Stimulated activated CD4-positive, alpha-beta T cell treated with anti-CD3 and anti-CD28 coated beads, Interleukin-12 subunit alpha, Interleukin-12 subunit beta, amount 100 ng/mL, for 4 hours (primary cell): Measurements from ENCODE around the gene DNMT1.
"Not testable (repeated sequence)": the region's sequence is repeated elsewhere in the genome, so short reads cannot be mapped to it uniquely, and the experiment has no call there.

Experiments used
- DNase-seq: peaks from one replicate; pipeline ENCODE4 v3.0.0-alpha.2; 2020

DNMT1 gene

DNA sequence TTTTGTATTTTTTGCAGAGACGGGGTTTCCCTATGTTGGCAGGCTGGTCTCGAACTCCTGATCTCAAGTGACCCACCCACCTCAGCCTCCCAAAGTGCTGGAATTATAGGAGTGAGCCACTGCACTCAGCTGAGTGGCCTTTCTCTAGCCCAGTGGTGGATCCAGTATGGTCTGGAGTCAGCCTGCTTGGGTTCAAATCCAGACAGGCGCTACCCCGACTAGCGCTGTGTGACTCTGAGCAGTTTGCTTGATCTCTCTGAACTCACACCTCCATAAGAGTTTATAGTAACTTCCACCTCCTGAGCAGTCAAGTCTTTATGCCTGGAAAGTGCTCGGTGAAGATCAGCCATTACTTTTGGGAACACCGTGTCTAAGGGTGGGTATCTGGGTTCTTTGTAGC lies 25.9 kb upstream of the DNMT1 start:
- DNase-seq = no peak

DNA sequence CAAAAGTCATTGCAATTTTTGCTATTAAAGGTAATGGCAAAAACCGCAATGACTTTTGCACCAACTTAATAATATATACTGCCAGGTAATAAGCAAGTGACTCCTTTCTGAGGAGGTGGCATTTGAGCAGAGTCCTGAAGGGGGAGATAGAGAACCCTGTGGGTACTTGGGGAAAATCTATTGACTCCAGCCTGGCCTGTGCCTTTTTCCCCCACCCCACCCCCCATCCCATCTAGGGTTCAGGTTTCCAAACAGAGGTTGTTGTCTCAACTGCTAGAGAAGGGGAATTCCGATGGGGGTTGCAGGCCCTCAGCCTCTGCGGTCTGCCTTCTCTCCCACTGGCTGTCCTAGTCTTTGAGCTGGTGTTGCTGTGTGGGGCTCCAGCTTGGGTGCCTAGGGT lies 24.9 kb upstream of the DNMT1 start:
- DNase-seq = no peak

DNA sequence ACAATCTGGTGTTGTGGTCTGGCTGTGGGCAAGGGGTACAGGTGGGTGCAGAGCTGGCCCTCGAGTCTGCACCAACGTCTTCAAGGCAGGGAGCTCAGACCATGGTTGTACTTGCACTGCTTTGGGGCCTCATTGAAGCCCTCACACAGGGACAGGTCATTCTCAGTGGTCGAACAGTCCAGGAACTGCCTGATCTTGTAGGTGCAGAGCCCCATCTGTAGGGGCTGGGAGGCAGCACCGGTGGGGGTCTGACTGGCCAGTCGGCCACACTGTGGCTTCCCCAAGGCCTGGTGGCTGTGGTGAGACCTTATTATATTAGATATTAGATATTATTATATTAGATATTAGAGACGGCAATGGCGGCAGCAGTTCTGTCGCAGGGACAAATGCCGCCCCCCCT lies 22.3 kb upstream of the DNMT1 start:
- DNase-seq = no peak

DNA sequence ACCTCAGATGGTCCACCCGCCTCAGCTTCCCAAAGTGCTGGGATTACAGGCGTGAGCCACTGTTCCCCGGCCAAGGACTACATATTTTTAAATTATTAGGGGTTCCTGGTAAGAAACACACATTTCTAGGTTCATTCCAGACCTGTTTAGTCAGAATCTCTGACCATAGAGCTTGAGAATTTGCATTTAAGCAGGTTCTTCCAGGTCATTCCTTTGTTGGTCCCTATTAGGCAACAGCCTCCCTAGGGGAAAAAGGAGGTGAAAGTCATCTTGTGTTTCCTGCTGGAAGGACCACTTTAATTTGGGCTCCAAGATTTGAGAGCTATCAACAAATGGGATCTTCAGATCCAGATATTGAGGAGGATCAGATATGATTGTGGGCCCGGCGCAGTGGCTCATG lies 20.0 kb upstream of the DNMT1 start:
- DNase-seq = no peak

DNA sequence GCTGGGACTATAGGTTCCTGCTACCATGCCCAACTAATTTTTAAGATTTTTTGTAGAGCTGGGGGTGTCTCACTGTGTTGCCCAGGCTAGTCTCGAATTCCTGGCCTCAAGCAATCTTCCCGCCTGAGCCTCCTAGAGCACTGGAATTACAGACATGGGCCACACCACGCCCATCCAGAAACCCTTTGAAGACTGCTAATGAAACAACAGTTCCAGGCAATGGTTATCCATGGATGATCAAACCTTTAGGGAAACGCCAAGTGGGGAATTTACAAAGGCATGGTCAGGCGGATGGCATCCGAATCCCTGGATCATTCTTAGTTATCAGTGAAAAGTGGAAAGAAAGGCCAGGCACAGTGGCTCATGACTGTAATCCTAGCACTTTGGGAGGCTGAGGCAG lies 16.9 kb upstream of the DNMT1 start:
- no peak for DNase-seq

DNA sequence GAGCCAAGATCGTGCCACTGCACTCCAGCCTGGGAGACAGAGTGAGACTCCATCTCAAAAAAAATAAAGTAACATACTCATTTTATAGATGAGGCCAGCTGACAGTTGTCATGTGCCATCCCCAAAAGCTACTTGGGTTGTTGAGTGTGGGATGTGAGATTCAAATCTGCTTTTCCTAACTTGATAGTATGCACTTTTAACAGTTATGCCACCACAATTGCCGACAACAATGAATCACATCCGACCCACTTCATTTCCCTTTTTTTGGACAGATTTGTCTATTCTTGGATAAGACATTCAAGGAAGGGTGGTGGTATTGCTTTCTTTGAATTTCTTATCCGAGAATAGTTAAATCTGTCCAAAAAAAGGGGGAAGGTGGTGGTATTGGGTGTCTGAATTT lies 16.3 kb upstream of the DNMT1 start:
- no peak for DNase-seq

DNA sequence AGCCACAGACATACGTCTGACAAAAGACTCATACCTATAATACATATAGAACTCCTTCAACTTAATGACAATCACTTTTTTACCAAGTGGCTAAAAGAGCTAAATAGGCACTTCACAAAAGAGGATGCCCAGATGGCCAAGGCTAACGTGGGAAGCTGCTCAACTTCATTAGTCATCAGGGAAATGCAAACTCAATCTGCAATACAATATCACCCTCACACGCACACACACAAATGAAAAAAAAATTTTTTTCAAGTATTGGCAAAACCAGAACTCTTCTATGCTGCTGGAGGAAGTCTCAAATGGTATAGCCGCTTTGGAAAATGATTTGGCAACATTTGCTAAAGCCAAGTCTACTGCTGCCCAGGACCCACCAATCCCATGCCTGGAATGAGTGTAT lies 14.6 kb upstream of the DNMT1 start:
- no peak for DNase-seq

DNA sequence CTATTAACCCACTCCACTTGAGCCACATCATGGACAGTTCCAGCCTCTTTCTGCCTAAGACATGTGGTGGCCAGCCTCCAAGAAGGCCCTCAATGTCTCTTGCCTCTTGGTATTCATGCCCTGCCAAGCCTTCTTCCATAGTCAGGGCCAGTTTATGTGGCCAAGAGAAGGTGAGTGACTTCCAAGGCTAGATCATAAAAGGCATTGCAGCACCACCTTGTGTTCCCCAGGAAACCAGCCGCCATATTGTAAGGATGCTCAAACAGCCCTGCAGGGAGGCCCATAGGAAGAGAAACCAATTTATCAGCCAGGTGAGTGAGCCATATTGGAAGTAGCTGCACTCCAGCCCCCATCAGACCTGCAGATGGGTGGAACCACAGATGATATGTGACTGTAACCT lies 12.3 kb upstream of the DNMT1 start:
- DNase-seq = no peak

DNA sequence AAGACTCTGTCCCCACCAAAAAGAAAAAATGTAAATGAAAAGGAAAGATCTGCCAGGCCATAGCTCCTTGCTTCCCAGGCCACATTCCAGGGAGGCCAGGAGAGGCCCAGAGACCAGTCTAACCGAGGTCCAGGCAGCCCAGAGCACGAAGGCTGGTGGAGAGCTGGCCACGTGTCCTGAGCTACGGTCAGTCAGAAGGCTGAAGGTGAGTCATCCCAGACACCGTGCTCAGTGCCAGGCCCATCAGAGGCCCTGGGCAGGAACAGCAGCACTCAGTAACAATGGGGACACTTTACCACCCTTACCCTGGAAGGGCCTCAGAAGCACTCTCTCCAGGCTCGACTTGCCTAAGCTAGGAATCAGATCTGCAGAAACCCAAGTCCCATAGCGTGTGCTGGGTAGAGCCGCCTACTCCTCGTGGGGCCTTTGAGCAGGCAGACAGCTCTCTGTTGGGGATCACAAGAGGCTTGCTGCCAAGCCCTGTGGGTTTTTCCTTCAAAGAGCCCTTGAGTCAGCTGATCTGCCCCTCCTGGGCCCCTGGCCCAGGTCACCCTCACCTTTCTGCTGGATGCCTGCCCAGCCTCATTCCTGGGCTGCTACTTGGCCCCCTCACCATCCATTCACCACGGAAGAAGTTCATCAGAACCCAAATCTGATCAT lies 11.6 kb upstream of the DNMT1 start:
- DNase-seq = no peak

DNA sequence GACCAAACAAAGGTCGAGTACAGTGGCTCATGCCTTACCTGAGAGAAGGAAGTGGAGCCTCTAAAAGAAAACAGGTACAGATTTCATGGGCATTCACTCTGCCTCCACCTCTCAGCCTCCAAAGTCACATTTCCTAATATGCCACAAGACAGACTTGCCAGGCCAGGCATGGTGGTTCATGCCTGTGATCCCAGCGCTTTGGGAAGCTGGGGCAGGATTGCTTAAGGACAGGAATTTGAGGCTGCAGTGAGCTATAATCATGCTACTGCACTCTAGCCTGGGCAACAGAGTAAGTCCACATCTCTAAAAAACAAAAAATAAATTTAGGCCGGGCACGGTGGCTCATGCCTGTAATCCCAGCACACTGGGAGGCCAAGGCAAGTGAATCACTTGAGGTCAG lies 10.9 kb upstream of the DNMT1 start:
- DNase-seq = no peak

DNA sequence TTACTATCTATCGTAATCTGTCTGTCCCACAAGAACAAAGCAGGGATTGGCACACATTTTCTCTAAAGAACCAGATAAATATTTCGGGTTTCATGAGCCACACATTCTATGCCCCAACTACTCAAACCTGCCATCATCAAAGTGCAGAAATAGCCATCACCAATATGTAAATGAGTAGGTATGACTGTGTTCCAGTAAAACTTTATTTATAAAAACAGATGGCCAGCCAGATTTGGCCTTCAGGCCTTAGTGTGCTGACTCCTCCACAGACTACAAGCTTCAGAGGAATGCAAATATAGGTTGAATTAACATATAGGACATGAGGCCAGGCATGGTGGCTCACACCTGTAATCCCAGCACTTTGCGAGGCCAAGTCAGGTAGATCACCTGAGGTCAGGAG lies 8.9 kb upstream of the DNMT1 start:
- DNase-seq = no peak

DNA sequence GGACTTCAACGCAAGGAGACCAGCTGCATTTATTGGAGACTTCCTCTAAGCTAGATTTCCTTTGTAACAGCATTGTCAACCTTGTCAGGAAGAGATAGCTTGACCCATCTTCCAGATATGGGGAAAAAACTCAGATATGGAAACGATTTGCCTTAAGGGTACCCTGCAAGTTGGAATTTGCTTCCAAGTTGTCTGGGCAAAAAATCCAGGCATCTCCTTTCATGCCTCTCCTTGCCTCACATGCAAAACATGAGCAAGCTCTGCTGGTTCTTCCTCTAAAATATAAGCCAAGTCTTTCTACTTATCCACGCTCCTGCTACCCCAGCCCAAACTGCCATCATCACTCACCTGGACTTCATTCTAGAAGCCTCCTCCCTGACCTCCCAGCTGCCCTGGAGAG lies 6.4 kb upstream of the DNMT1 start:
- no peak for DNase-seq

DNA sequence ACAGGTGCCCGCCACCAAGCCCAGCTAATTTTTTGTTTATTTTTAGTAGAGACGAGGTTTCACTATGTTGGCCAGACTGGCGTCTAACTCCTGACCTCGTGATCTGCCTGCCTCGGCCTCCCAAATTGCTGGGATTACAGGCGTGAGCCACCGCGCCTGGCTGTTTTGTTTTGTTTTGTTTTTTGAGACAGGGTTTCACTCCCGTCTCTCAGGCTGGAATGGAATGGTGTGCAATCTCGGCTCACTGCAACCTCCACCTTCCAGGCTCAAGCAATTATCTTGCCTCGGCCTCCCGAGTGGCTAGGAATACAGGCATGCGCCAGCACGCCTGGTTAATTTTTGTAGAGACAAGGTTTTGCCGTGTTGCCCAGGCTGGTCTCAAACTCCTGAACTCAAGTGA lies 5.3 kb upstream of the DNMT1 start:
- DNase-seq = not testable (repeated sequence)

DNA sequence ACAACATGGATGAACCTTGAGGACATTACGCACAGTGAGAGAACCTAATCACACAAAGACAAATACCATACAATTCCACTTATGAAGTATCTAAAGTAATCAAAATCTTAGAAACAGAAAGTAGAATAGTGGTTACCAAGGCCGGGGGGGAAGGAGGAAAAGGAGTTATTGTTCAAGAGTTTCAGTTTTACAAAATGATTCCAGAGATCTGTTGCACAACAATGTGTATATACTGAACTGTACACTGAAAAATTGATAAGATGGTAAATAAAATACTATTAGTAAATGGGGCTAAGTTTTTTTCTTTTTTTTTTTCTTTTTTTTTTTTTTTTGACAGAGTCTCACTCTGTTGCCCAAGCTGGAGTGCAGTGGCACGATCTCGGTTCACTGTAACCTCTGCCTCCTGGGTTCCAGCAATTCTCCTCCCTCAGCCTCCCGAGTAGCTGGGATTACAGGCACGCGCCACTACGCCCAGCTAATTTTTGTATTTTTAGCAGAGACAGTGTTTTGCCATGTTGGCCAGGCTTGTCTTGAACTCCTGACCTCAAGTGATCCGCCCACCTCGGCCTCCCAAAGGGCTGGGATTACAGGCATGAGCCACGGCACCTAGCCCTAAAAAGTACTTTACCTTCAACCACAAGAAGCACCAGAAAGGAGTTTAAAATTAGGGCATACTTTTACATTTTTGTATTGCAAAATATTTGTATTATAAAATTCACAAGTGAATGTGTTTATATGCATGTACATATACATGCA lies 4.3 kb upstream of the DNMT1 start:
- DNase-seq = not testable (repeated sequence)

DNA sequence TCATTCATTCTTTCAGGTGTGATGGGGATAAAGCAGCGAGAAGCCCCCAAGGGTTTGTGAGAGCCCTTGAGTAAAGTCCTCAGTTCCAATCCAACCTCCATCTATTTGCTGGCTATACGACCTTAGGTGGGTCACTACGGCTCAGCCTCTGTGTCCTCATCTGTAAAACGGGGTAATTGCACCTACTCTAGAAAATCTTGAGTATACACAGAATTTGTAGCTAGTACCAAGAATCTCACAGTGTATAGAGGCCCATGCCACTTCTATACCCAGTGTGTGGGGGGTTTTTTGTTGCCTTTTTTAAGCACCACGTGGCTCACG lies 406 bp upstream of the DNMT1 start:
- no peak for DNase-seq

DNA sequence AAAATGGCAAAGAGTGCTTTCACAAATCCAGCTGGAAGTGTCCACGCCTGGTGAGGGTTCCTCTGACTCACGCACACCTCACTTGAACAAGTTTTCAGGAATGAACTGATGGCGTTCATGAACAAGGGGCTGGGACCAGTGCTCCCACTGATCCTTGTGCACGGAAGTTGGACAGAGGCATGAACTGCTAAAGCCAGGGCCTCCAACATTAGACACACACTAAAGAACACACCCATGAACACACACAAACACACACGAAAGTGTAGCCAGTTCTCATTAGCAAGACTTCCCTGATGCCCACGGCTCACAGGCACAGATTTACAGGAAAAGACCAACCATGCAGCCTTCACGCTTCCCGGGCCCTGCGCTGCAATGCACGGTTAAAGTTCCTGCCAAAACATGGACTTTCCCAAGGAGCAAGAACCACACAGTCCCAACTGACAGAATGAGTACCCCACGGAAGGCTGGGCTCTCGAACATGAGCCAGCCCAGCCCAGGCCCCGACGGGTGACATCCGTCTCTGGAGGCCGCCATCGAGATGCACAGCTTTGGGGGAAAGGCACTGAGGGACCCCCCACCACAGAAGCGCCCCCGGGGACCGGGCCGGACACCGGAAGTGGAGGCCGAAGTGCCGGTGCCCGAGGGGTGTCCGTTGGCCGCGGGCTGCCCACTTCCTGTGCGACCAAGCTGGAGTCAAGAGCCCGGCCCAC lies 808 bp downstream of the DNMT1 start:
- no peak for DNase-seq

DNA sequence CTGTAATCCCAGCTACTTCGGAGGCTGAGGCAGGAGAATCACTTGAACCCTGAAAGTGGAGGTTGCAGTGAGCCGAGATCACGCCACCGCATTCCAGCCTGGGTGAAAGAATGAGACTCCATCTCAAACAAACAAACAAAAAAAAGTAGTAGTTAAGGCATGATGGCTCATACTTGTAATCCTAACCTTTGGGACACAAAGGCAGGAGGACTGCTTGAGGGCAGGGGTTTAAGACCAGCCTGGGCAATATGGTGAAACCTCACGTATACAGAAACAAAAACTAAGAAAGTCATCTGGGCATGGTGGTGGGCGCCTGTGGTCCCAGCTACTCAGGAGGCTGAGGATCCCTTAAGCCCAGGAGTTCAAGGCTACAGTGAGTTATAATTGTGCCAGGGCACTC lies 1.8 kb downstream of the DNMT1 start:
- no peak for DNase-seq

DNA sequence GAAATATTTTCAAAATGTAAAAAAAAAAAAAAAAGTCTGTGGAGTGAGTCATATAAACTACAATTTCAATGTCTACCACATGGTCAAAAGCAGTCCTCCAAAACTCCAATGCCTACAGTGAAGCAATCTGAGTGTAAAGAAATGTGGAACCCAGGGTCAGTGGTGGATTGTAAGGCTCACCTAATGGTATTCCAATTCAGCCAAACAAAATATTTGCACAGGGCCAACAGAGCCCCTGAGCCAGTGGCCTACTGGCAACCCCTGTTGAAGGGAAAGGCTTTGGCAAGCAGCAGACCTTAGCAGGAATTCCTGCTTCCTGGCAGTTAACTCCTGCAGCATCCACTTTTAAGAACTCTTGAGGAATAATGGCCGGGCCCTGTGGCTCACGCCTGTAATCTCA lies 3.4 kb downstream of the DNMT1 start:
- no peak for DNase-seq

DNA sequence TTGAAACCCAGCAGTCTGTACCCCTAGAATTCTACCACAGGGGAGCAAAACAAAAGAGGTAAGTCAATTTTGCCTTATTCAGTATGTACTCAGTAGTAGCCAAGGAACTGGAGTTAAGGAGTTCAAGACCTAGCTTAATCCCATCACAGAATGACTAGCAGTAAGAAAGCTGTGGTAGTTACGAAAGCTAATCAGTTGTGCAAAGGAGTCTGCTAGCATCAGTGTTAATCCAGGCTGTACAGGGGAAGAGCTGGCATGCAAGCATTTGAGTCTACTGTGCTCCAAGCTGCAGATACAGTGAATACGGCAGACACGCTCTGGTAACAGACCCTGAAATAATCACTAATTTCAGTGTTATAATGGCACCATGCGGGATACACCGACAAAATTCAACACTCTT lies 4.7 kb downstream of the DNMT1 start:
- no peak for DNase-seq

DNA sequence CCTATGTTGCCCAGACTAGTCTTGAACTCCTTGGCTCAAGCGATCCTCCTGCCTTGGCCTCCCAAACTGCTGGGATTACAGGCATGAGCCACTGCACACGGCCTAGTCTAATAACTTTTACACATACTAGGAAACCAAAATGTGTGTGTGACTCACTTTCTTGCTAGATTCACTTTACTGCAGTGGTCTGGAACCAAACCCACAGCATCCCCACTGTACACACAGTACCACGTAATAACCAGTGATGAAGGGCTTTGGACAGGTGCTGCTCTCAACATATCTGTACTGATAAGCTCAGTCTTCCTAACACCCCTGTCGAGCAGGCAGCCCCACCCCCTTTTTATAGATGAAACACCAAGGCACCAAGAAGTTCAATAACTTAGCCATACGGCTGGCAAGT lies 5.1 kb downstream of the DNMT1 start:
- no peak for DNase-seq

DNA sequence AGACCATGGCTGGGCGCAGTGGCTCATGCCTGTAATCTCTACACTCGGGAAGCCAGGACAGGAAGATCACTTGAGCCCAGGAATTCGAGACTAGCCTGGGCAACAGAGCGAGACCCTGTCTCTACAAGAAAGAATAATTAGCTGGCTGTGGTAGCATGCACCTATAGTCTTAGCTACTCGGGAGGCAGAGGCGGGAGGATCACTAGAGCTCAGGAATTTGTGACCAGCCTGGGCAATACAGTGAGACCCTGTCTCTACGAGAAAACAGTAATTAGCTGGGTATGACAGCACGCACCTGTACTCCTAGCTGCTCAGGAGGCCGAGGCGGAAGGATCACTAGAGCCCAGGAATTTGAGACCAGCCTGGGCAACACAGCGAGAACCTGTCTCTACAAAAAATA lies 7.4 kb downstream of the DNMT1 start:
- no peak for DNase-seq

DNA sequence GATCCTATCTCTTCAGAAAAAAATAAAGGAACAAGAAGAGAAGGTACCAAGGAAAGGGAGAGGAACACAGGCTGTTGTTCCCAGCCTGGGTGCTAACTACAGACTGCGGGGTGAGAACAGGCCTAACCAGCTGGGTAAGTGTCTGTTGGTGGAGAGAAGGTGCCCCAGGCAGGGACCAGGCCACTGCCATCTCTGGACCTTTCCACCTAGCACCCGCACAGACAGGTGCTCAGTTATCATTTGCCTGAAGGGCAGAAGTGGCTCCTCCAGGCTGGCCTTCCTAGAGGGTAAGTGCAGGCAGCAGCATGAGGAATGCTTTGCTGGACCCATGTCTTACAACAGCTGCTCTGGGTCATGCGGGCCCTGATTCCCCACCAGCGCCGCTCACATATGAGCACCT lies 10.1 kb downstream of the DNMT1 start:
- no peak for DNase-seq

DNA sequence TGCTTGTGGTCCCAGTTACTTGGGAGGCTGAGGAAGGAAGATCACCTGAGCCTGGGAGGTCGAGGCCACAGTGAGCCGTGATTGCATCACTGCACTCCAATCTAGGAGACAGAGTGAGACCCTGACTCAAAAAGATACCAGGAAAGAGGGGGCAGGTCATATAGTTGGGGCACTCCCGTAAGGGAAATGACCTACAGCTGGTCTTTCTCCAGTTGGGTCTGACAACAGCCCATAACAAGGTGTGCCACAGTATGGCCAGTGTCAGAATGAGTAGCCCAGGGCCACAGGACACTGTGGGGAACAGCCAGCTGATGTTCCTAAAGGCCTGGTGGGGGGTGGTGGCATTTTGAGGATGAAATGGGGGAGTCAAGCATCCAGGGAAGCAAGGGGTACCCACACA lies 10.8 kb downstream of the DNMT1 start:
- DNase-seq = no peak

DNA sequence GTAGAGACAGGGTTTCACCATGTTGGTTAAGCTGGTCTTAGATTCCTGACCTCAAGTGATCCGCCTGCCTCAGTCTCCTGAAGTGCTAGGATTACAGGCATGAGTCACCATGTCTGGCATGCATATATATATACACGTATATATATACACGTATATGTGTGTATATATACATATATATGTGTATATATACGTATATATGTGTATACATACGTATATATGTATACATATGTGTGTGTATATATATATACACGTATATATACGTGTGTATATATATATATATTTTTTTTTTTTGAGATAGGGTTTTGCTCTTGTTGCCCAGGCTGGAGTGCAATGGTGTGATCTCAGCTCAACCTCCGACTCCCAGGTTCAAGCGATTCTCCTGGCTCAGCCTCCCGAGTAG lies 11.9 kb downstream of the DNMT1 start:
- DNase-seq = no peak

DNA sequence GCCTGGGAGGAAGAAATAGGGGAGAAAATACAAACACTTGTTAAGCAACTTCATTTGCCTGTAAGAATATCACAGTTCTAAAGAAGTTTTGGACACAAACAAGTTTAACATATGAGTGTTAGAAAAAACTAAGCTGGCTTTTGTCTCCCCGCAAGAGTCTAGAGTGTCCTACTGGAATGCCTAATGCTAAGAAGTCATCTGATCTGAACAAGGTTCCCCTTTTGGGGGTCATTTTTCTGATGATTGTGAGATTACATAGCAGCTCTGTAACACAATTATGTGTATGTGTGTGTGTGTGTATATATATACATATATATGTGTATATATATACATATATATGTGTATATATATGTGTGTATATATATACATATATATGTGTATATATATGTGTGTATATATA lies 12.7 kb downstream of the DNMT1 start:
- no peak for DNase-seq
